ENCODE data around the gene ZNF575.

GRCh38 chr19:43561139-43561970, 28.4 kb downstream of the ZNF575 start:
- no peak for TF ChIP-seq CTCF (IDR thresholded peaks at IDR 0.05; ENCODE audit: low read depth, low read length, missing input control)
- no peak for TF ChIP-seq YY1 (IDR thresholded peaks at IDR 0.05)
- TF ChIP-seq JUND (IDR thresholded peaks at IDR 0.05) = no peak
- TF ChIP-seq REST (IDR thresholded peaks at IDR 0.05) = no peak
- TF ChIP-seq RXRA (IDR thresholded peaks at IDR 0.05) = no peak
- no peak for TF ChIP-seq RAD21 (IDR thresholded peaks at IDR 0.05)
- TF ChIP-seq SP1 (IDR thresholded peaks at IDR 0.05) = no peak
- TF ChIP-seq MAX (IDR thresholded peaks at IDR 0.05) = no peak
- TF ChIP-seq ATF3 (IDR thresholded peaks at IDR 0.05) = no peak
- no peak for TF ChIP-seq EGR1 (IDR thresholded peaks at IDR 0.05; ENCODE audit: low read depth in 2 of 2)
- no peak for TF ChIP-seq GABPA (IDR thresholded peaks at IDR 0.05 in 1 of 2, conservative IDR thresholded peaks at IDR 0.05 in 1 of 2)
